ENCODE data around the gene DTX2. TPM values are rescaled to one million over a fixed set of nuclear protein-coding genes. Genes with fewer than 3 reads are reported as not detected.

DTX2 gene
- total RNA-seq, 1 experiment from 2014 or later, result 6.1 TPM

Small RNA genes lying within 50 kb of the gene (small RNA-seq; reads per million reads assigned to genes)
- 0 reads per million in 2 experiments for gene RF00019

Other genes with a start within 250 kb of the DTX2 start
- 24.9 and 26.3 TPM in 2 replicates for gene HSPB1, start 159.0 kb upstream of the DTX2 start, total RNA-seq (2014; rRNA removed; shearing (Covaris generic))
- 151 and 167 TPM in 2 replicates for gene YWHAG, start 102.7 kb upstream of the DTX2 start, total RNA-seq (2014; rRNA removed; shearing (Covaris generic))
- 0.37 and 0.75 TPM in 2 replicates for gene SSC4D, start 52.0 kb upstream of the DTX2 start, total RNA-seq (2014; rRNA removed; shearing (Covaris generic))
- gene ZP3, start 36.8 kb upstream of the DTX2 start, total RNA-seq (2014; rRNA removed; shearing (Covaris generic)), result 14.7 and 20.2 TPM in 2 replicates
- gene UPK3B, start 48.8 kb downstream of the DTX2 start, total RNA-seq (2014; rRNA removed; shearing (Covaris generic)), result 0.15 TPM in 1 of 2 replicates, not detected in the other
- not detected in 2 replicates for gene SPDYE16, start 81.6 kb downstream of the DTX2 start, total RNA-seq (2014; rRNA removed; shearing (Covaris generic))
- gene POMZP3, start 165.6 kb downstream of the DTX2 start, total RNA-seq (2014; rRNA removed; shearing (Covaris generic)), result 10.0 and 12.6 TPM in 2 replicates